ENCODE data around the gene TSR1.

- no peak for TF ChIP-seq POLR2A (IDR thresholded peaks at IDR 0.05)
- TF ChIP-seq CTCF (IDR thresholded peaks at IDR 0.05): no peak
Measured at GRCh38 chr17:2354311-2354710, 18.1 kb upstream of the TSR1 start.

Measured in thyroid gland (tissue), 4 donors.